A549 treated with Hydrocortisone at 1 μM for 4 hours (cell line): ENCODE results near the gene SLFNL1. TPM values are rescaled to one million over a fixed set of nuclear protein-coding genes. Genes with fewer than 3 reads are reported as not detected.

Source experiments
- total RNA-seq: library from RNA; stranded (reverse); fragments of 200-300 nt; extraction: Qiagen RNA extraction; gene quantifications from 5 replicates; pipeline ENCODE4 v1.2.3, GENCODE V29; 2022

The SLFNL1 gene
- 0.02 to 0.06 TPM (median 0.05 TPM) in 3 of 5 replicates, not detected in the others for total RNA-seq

DNA sequence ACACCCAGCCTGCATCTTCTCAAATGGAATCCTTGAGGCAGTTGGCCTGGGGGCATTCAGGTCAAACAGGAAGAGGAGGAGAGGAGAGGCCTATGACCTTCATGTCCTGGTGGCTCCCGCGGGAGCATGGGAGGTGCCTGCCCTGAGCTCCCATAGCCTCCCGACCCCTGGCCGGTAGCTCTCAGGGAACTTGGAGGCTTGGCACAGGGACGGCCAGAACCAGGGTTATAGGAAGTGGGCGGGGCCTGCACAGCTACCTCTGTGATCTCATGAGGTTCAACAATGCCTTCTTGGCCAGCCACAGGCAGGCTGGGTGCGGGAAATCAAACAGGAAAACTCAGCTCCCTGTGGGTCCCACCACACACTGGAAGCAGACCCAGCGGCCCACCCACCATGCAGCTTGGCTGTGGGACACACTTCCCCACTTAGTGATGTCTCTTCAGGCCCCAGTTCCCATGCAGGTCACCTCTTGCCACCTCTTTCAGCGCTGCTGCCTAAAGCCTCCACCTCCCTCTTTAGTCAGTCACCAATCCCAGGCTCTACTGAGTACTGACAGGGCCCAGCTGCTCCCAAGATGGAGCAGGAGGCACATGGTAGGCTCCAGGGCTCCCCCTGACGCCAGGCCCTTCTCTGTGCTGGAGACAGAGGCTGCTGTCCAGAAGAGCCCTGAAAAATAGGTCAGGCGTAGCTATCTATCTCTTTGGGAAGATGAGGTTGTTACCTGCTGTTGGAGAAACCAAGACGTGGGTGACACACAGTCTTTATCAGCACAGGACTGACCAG lies at the start of gene SLFNL1:
TSS of gene SLFNL1 (minus strand) at position 200 of the 783 bp plus-strand sequence. CDS start 1,065 bp downstream, outside the sequence.

GRCh38 chr1:40979241-40980067 lies 42.1 kb downstream of the SLFNL1 start, which contains the start of gene CTPS1:
TSS of gene CTPS1 (plus strand) at chr1:40979696. CDS start at chr1:40983291, 3,595 bp downstream.

Other genes with a start within 250 kb of the SLFNL1 start
- gene KCNQ4, start 237.9 kb downstream of the SLFNL1 start, total RNA-seq: 0.18 to 0.33 TPM (median 0.27 TPM) in 5 replicates
- gene CITED4, start 159.4 kb downstream of the SLFNL1 start, total RNA-seq: 38.6 to 112 TPM (median 97.2 TPM) in 5 replicates
- gene CTPS1, start 42.0 kb downstream of the SLFNL1 start, total RNA-seq: 80.1 to 122 TPM (median 91.9 TPM) in 5 replicates
- gene SCMH1, start 220.6 kb upstream of the SLFNL1 start, total RNA-seq: 10.6 to 14.4 TPM (median 13.0 TPM) in 5 replicates